K562 (cell line): ENCODE measurements around the gene CHST14. TPM values are rescaled to one million over a fixed set of nuclear protein-coding genes. Genes with fewer than 3 reads are reported as not detected.

ENCODE experiments used
- ATAC-seq: fragments of 200-7000 bp; cut with Tn5 transposase; 3 replicates; pipeline ENCODE4 v1.9.1; 2020; ENCODE audit warnings: moderate library complexity
- BruUV-seq: library from RNA; stranded (reverse); fragments of 400-500 nt; replicated peaks from 2 replicates; lab custom pipeline; 2021; lab: Mats Ljungman, UMichigan
- CTCF ChIA-PET: fragments of 300-600 bp; formaldehyde crosslinking; extraction: SDS; loops from one replicate; lab custom pipeline; 2021; ENCODE audit warnings: low intra/inter-chr PET ratio; lab: Yijun Ruan, JAX
- POLR2A ChIA-PET: fragments of 300-600, 350-650 bp; sonication (Branson Sonifier 250); formaldehyde crosslinking; extraction: SDS; loops from one replicate; lab custom pipeline; 2021; ENCODE audit warnings: antibody characterized with exemption, inconsistent platforms; lab: Yijun Ruan, JAX
- DNase-seq, 4 experiments: peaks; one replicate each; pipeline versions ENCODE4 v3.0.0 to v3.0.0-alpha.2; 2011 to 2018; ENCODE audit warnings: low spot score in 3 of 4, mixed read lengths in 3 of 4; ENCODE audit errors: extremely low read depth in 1 of 4
- FAIRE-seq: peaks from 2 replicates; lab custom pipeline; 2011; peaks lifted over from hg19 to GRCh38; lab: Jason Lieb, UNC
- H2AFZ ChIP-seq: 2 replicates; pipeline ENCODE4 v1.6.0; 2011; ENCODE audit warnings: low read depth, low read length, control low read depth, inconsistent platforms
- H3K27ac ChIP-seq: fragments of 200-600 bp; 3 replicates; pipeline ENCODE4 v1.8.0; 2011; ENCODE audit warnings: low read depth, mild to moderate bottlenecking, control low read depth, inconsistent platforms, low read length, moderate library complexity, mixed read lengths; ENCODE audit errors: extremely low read depth
- H3K27me3 ChIP-seq, 2 experiments: fragments of 300-600 bp in 1 of 2; 2 replicates in 1 of 2; 3 replicates in 1 of 2; pipeline versions ENCODE4 v1.6.0 to v1.8.0; 2011; ENCODE audit warnings: inconsistent platforms in 2 of 2, low read length in 2 of 2, mild to moderate bottlenecking in 1 of 2, mixed read lengths in 1 of 2, moderate library complexity in 1 of 2; ENCODE audit not compliant: control insufficient read depth in 2 of 2, insufficient read depth in 2 of 2
- H3K36me3 ChIP-seq: fragments of 300-600 bp; 3 replicates; pipeline ENCODE4 v1.8.0; 2011; ENCODE audit warnings: mild to moderate bottlenecking, low read length, inconsistent platforms; ENCODE audit not compliant: control insufficient read depth, insufficient read depth
- H3K4me1 ChIP-seq, 2 experiments: fragments of 200-600 bp in 1 of 2; replicated peaks in 1 of 2; 2 replicates in 1 of 2; 3 replicates in 1 of 2; pipeline versions ENCODE4 v1.5.1 to v1.8.0; 2011; ENCODE audit warnings: inconsistent platforms in 2 of 2, low read length in 2 of 2, mild to moderate bottlenecking in 1 of 2, mixed read lengths in 1 of 2, moderate library complexity in 1 of 2; ENCODE audit not compliant: control insufficient read depth in 2 of 2, insufficient read depth in 2 of 2
- H3K4me2 ChIP-seq: 2 replicates; pipeline ENCODE4 v1.6.1; 2011; ENCODE audit warnings: low read length, control low read depth, inconsistent platforms, mixed read lengths; ENCODE audit not compliant: insufficient read depth
- H3K4me3 ChIP-seq: fragments of 200-600 bp; sonication (generic), shearing (Covaris generic); 2 replicates; pipeline ENCODE4 v1.5.1; 2016; ENCODE audit warnings: control low read depth, inconsistent platforms
- H3K79me2 ChIP-seq: fragments of 200-600 bp; 3 replicates; pipeline ENCODE4 v1.8.0; 2011; ENCODE audit warnings: low read length, inconsistent platforms; ENCODE audit not compliant: control insufficient read depth, insufficient read depth
- H3K9ac ChIP-seq, 2 experiments: 2 replicates each; pipeline versions ENCODE4 v1.6.0 to v1.6.1; 2011; ENCODE audit warnings: low read depth in 2 of 2, low read length in 2 of 2, control low read depth in 1 of 2, inconsistent platforms in 1 of 2, mild to moderate bottlenecking in 1 of 2, mixed read lengths in 1 of 2; ENCODE audit not compliant: insufficient read depth in 1 of 2
- H3K9me1 ChIP-seq: one replicate; pipeline ENCODE4 v1.6.0; 2011; ENCODE audit warnings: inconsistent platforms, mild to moderate bottlenecking, low read length, moderate library complexity; ENCODE audit not compliant: control insufficient read depth, insufficient read depth
- H3K9me3 ChIP-seq: replicated peaks from 2 replicates; pipeline ENCODE4 v1.5.1; 2011; ENCODE audit warnings: low read depth, low read length, inconsistent platforms; ENCODE audit not compliant: control insufficient read depth, insufficient read depth
- H4K20me1 ChIP-seq: replicated peaks from 2 replicates; pipeline ENCODE4 v1.6.1; 2011; ENCODE audit warnings: low read length, inconsistent platforms, mixed read lengths; ENCODE audit not compliant: control insufficient read depth, insufficient read depth
- BRD4 ChIP-seq: fragments of 200-600 bp; sonication (generic); IDR thresholded peaks from 2 replicates; pipeline ENCODE4 v1.6.1; 2017; ENCODE audit warnings: inconsistent platforms
- CCAR2 ChIP-seq: fragments of 200-400 bp; formaldehyde crosslinking; IDR thresholded peaks from 2 replicates; pipeline ENCODE4 v1.6.1; 2017; ENCODE audit warnings: mild to moderate bottlenecking, low read depth, low read length
- DPF2 ChIP-seq: fragments of 450-650 bp; IDR thresholded peaks from 2 replicates; pipeline ENCODE4 v1.6.1; 2016
- EGR1 ChIP-seq: fragments of 450-650 bp; conservative IDR thresholded peaks from 2 replicates; pipeline ENCODE4 v1.6.1; 2017; ENCODE audit warnings: mild to moderate bottlenecking
- ETV5 ChIP-seq: sonication (generic); formaldehyde crosslinking; IDR thresholded peaks from 2 replicates; pipeline ENCODE4 v1.4.0; 2020; ENCODE audit warnings: low read depth, mild to moderate bottlenecking, missing genetic modification reagents
- FOXA3 ChIP-seq, 2 experiments: fragments of 450-650 bp in 1 of 2; sonication (generic) in 1 of 2; formaldehyde crosslinking; IDR thresholded peaks in 1 of 2; conservative IDR thresholded peaks in 1 of 2; 2 replicates each; pipeline versions ENCODE4 v1.4.0 to v1.8.0; 2020 to 2022; ENCODE audit warnings: mild to moderate bottlenecking in 2 of 2, missing genetic modification reagents in 1 of 2
- FOXP1 ChIP-seq: sonication (generic); formaldehyde crosslinking; IDR thresholded peaks from 2 replicates; pipeline ENCODE4 v1.8.0; 2022; ENCODE audit warnings: mild to moderate bottlenecking, missing genetic modification reagents
- HLTF ChIP-seq: fragments of 450-650 bp; IDR thresholded peaks from 2 replicates; pipeline ENCODE4 v1.6.1; 2016
- L3MBTL2 ChIP-seq: fragments of 450-650 bp; IDR thresholded peaks from 2 replicates; pipeline ENCODE4 v1.6.1; 2016; ENCODE audit warnings: mild to moderate bottlenecking, moderate library complexity
- POLR3A ChIP-seq: IDR thresholded peaks from 2 replicates; pipeline ENCODE4 v1.6.1; 2011; ENCODE audit warnings: borderline replicate concordance, mild to moderate bottlenecking, moderate library complexity; ENCODE audit not compliant: insufficient read length, insufficient read depth; ENCODE audit errors: extremely low read depth
- RBM22 ChIP-seq: fragments of 200-400 bp; formaldehyde crosslinking; IDR thresholded peaks from 2 replicates; pipeline ENCODE4 v1.6.1; 2018; ENCODE audit warnings: low read length, low read depth; ENCODE audit not compliant: poor library complexity, severe bottlenecking
- RNF2 ChIP-seq: sonication (generic); IDR thresholded peaks from 2 replicates; pipeline ENCODE4 v1.6.1; 2016
- SMARCB1 ChIP-seq: IDR thresholded peaks from 2 replicates; pipeline ENCODE4 v1.6.1; 2011; ENCODE audit warnings: improper control_type of control experiment, low read depth; ENCODE audit not compliant: insufficient read length
- STAG1 ChIP-seq: sonication (generic); formaldehyde crosslinking; IDR thresholded peaks from 2 replicates; pipeline ENCODE4 v1.5.0; 2020; ENCODE audit warnings: missing genetic modification reagents, borderline replicate concordance
- SUPT5H ChIP-seq: fragments of 450-650 bp; IDR thresholded peaks from 2 replicates; pipeline ENCODE4 v1.6.1; 2016
- TAF1 ChIP-seq: IDR thresholded peaks from 2 replicates; pipeline ENCODE4 v1.6.1; 2011; ENCODE audit warnings: mild to moderate bottlenecking, low read length, moderate library complexity; ENCODE audit not compliant: insufficient read depth, control insufficient read depth, severe bottlenecking; ENCODE audit errors: extremely low read depth
- TAF15 ChIP-seq: fragments of 200-400 bp; formaldehyde crosslinking; IDR thresholded peaks from 2 replicates; pipeline ENCODE4 v1.6.1; 2017; ENCODE audit warnings: mild to moderate bottlenecking, low read depth, low read length, moderate library complexity
- XRCC4 ChIP-seq: IDR thresholded peaks from one replicate; pipeline ENCODE4 v1.6.1; 2011; ENCODE audit not compliant: insufficient read depth, insufficient read length; ENCODE audit errors: extremely low read depth
- ZNF445 ChIP-seq: fragments of 250-450 bp; sonication (Bioruptor Pico); IDR thresholded peaks from 2 replicates; pipeline ENCODE4 v1.4.0; 2020; ENCODE audit warnings: low read depth, mild to moderate bottlenecking, moderate library complexity
- ZNF584 ChIP-seq: fragments of 200-800 bp; sonication (Bioruptor generic); IDR thresholded peaks from 2 replicates; pipeline ENCODE4 v1.6.1; 2016; ENCODE audit warnings: low read depth, mild to moderate bottlenecking, missing genetic modification characterization, missing compliant biosample characterization
- WGBS: fragments of 100-300 bp; shearing (Covaris generic); methylation state at CpG from one replicate; pipeline ENCODE4 v1.1.6; 2016; ENCODE audit warnings: low coverage, mixed read lengths; ENCODE audit not compliant: insufficient coverage; ENCODE audit errors: missing lambda C conversion rate; 5-methylcytosine and 5-hydroxymethylcytosine counted together
- in situ Hi-C: fragments of 300-500 bp; cut with MboI; formaldehyde crosslinking; loops from 4 replicates; pipeline ENCODE4 v1.15.0; 2018; ENCODE audit warnings: inconsistent platforms, mixed read lengths
- intact Hi-C: fragments of 100-400 bp; cut with micrococcal nuclease; formaldehyde crosslinking; loops from 2 replicates; pipeline ENCODE4 v1.14.2; 2022
- polyA plus RNA-seq, 8 experiments: library from polyadenylated mRNA; depleted of rRNA in 4 of 8; stranded (reverse) in 5 of 8; unstranded in 3 of 8; fragments of >200 nt; fragmentation: Nextera tagmentation in 2 of 8; fragmentation: Illumina TruSeq in 1 of 8; extraction: Ambion mirVana in 2 of 8; extraction: Trizol in 1 of 8; gene quantifications; 2 replicates each; pipeline versions ENCODE4 v1.2.1 to v1.2.3, GENCODE V29; 2011 to 2014; ENCODE audit warnings: inconsistent platforms in 1 of 8, missing spikeins in 1 of 8
- total RNA-seq, 7 experiments: library from RNA; depleted of rRNA in 6 of 7; stranded (reverse); fragments of >200 nt in 6 of 7; fragmentation: Illumina TruSeq in 2 of 7; extraction: Trizol in 2 of 7; gene quantifications; 2 replicates each; pipeline versions ENCODE4 v1.2.1 to v1.2.3, GENCODE V29; 2011 to 2021; ENCODE audit warnings: low replicate concordance in 1 of 7
- TF ChIP-seq, protein P1 (sequence below): sonication (generic); formaldehyde crosslinking; IDR thresholded peaks from 2 replicates; pipeline ENCODE4 v1.9.0; 2022; ENCODE audit warnings: mild to moderate bottlenecking, missing genetic modification reagents
- TF ChIP-seq, protein P2 (sequence below): sonication (generic); formaldehyde crosslinking; IDR thresholded peaks from 2 replicates; pipeline ENCODE4 v1.4.0; 2020; ENCODE audit warnings: mild to moderate bottlenecking, missing genetic modification reagents

Gene CHST14
- total and polyA plus RNA-seq, 9 of the 15 experiments (the other 6 are each of a cell fraction or from before 2014, with no cell fraction given) = 1.6 to 12.1 (median 4.5) TPM

DNA sequence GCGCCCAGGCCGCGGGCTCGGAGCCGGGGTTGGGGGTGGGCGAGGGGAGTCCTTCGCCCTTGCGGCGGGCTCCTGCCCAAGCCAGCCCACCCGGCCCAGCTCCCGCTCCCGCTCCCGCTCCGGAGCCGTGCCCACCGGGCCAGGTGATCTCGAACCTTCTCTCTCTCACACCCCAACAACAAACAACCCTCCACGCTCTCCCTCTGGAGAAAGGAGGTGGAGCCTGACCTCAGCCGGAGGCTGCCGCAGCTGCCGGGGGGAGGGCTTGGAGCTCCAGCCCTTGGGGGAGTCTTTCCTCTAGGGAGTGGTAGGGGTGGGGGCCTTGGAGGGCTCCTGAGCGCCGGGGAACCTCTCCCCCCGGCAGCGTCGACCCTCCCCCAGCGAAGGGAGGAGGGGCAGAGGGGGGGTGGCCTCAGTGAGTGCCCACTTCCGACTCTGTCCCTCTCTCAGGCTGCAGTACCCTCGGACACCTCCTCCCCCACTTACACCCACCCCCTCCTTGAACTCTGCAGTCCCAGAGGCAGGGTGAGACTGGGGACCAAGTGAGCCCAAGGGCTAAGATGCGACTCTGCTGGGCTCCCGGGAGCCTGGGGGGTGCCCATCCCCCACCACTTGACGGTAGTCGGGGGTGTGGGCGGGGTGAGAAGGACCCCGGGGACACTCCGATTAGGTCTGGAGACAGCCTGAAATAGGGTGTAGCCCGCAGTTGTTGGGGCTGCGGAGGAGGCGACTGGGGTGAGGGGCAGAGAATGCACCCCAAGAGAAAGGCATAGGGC is 34.5 kb upstream of the CHST14 start:
- ChIA-PET POLR2A (interaction anchor here (0.6 to 2.7 kb wide), 3 partner anchors 10 to 259 kb away, joined by 3 to 16 read pairs (median 4); partner anchors contain the start of gene RAD51), CTCF (no interaction called here)
- Histone ChIP-seq H3K36me3 (no peaks in the 10 kb centered on the region), H3K9me3 (no peaks in the 10 kb centered on the region), H3K9ac (peak overlapping the region; percentile 74 to 88), H3K4me2 (peak overlapping the region; percentile 85), H2AFZ (peak overlapping the region; percentile 95), H4K20me1 (no peaks in the 10 kb centered on the region), H3K4me1 (peaks cover 44 to 54% of the 10 kb centered on the region in 2 experiments), H3K9me1 (no peaks in the 10 kb centered on the region), H3K27ac (peak overlapping the region; percentile 78), H3K79me2 (peaks cover 28% of the 10 kb centered on the region; the same call in 2 of the 3 replicates), H3K4me3 (peak overlapping the region; percentile 43), H3K27me3 (no peaks in the 10 kb centered on the region)
- WGBS = 13% methylated on average over 19 of the region's 39 CpGs
- in situ Hi-C loops (no loop called here), intact Hi-C loops (no loop called here)
- BruUV-seq = no TSS peak
- FAIRE-seq (peak; percentile 70), ATAC-seq (peak; percentile 18), DNase-seq (peak; percentile 72 to 87 (median 82))
- TF ChIP-seq FOXA3 (CRISPR knock-in tag; conservative IDR thresholded peaks at IDR 0.05 in 1 of 2, IDR thresholded peaks at IDR 0.05 in 1 of 2) = no peak
- no peak for TF ChIP-seq CCAR2
- TF ChIP-seq POLR3A = no peak
- TF ChIP-seq, protein P1, sequence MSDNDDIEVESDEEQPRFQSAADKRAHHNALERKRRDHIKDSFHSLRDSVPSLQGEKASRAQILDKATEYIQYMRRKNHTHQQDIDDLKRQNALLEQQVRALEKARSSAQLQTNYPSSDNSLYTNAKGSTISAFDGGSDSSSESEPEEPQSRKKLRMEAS (CRISPR knock-in tag) = no peak
- no peak for TF ChIP-seq STAG1 (CRISPR knock-in tag)
- TF ChIP-seq BRD4 = peak; percentile 45; the same call in 1 of the 2 replicates
- TF ChIP-seq TAF1 = peak; percentile 9
- no peak for TF ChIP-seq FOXP1
- TF ChIP-seq SMARCB1 = no peak
- TF ChIP-seq, protein P2, sequence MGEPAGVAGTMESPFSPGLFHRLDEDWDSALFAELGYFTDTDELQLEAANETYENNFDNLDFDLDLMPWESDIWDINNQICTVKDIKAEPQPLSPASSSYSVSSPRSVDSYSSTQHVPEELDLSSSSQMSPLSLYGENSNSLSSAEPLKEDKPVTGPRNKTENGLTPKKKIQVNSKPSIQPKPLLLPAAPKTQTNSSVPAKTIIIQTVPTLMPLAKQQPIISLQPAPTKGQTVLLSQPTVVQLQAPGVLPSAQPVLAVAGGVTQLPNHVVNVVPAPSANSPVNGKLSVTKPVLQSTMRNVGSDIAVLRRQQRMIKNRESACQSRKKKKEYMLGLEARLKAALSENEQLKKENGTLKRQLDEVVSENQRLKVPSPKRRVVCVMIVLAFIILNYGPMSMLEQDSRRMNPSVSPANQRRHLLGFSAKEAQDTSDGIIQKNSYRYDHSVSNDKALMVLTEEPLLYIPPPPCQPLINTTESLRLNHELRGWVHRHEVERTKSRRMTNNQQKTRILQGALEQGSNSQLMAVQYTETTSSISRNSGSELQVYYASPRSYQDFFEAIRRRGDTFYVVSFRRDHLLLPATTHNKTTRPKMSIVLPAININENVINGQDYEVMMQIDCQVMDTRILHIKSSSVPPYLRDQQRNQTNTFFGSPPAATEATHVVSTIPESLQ (CRISPR knock-in tag) = no peak
- TF ChIP-seq ZNF584 (CRISPR knock-in tag) = no peak
- no peak for TF ChIP-seq ETV5 (CRISPR knock-in tag)
- no peak for TF ChIP-seq RBM22
- TF ChIP-seq XRCC4 = no peak
- no peak for TF ChIP-seq RNF2
- TF ChIP-seq EGR1 = peak; percentile 81
- no peak for TF ChIP-seq SUPT5H
- TF ChIP-seq HLTF = no peak
- peak; percentile 14; the same call in 1 of the 2 replicates for TF ChIP-seq L3MBTL2
- TF ChIP-seq TAF15 = no peak
- TF ChIP-seq ZNF445 (CRISPR knock-in tag) = no peak
- peak; percentile 63 for TF ChIP-seq DPF2
